ENCODE data around the gene ADAMTS2. TPM values are rescaled to one million over a fixed set of nuclear protein-coding genes. Genes with fewer than 3 reads are reported as not detected.

The ADAMTS2 gene
- total RNA-seq, 1 donor from 2014 or later, result 0.78 TPM

DNA sequence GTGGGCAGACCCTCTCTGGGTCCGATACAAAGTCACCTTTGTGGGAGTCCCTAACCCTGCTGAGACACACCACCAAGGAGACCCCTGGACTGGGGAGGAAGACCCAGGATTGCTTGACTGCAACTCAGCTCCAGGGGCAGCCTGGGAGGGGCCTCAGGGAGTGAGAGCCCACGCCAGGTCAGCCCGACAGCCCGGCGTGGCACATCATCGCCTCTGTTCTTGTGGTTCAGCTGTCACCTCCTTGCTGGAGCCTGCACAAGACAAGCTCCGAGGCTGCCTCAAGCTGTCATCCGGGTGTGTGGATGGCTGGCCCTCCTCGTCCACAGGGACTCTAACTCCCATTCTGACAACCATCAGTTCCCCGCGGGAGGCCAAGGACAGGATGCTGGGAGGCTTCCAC is 151.5 kb downstream of the ADAMTS2 start:
- DNase-seq, result no peak

DNA sequence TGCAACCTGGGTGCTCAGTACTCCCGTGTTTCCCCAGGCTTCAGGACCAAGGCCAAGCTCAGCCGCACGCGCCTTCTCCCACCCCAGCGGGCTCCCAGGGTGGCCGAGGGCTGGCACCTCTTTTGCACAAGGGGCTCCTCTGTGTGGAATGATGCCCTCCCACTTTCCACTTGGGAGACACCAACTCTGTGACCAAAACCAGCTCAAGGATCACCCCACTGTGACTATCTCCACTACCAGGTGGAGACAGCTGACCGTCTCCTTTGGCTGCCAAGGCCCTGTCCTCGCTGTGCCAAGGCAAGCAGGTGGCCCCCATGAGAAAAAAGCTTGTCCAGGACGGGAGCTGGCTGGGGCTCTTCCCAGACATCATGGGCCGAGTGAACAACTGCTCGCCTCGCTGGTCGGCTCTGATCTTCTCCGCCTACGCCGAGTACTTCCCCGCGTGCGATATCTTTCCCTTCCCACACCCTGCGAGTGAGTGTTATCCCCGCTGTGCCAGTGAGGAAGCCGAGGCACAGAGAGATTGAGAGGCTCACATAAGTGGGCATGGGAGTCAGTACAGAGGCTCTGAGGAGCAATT is 152.3 kb downstream of the ADAMTS2 start:
- DNase-seq, result no peak

DNA sequence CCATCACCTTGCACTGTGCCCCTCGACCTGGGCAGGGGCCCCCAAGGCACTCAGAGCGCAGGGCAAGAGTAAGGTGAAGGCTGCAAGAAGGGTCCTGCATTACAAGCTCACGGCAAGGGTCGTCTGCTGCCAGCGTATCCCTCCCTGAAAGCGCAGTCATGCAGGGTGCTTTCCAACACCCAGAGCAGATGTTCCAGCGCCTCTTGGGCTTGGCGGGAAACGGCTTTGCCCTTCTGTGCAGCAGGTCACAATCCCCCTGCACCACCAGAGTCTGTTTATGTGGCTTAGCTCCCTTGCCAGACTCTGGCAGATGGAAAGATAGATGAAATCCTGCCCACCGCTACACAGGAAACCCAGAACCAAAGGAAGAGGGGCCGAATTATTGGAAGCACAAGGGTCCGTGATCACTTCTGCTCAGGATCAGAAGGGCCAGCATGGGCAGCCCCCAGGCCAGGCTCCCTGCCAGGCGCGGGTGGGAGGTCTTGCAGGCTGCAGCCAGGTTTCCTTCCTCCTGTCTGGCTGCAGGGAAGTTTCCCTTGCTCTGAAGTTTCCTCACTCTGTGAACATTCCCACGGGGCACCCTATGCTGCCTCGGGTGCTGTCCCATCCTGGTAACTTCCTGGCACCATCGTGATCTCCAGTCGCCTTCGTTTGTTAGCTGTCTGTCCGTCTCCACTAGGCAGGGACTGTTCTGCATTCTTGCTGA is 152.9 kb downstream of the ADAMTS2 start:
- no peak for DNase-seq

DNA sequence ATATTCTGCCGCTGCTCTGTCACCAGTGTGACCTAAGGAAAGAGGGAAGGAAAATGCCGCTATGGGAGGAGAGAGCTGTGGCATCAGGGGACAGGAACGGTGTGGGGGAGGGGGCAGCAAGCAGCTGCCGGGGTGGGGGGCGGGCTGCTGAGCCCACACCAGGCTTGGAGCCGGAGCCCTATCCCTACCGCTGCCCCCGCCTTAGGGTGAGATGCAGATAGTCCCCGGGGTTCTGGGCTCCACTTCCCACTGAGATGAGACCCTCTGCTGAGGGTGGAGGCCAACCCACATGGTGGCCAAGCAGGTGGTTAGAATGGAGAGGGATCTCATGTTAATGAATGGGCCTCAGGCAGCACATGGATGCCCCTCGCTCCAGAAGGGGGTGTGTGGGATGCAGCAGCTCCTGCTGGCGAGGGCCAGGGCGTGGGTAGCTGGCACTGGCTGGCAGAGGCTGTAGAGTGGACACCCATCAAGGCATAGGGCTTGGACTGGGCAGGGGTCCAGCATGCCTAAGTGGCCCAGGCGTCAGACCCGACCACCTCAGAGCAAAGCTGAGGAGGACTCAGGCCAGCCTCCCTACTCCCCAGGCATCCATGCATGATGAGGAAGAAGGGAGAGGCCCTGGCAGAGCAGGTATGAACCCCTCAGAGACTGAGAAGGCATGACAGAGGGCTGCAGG is 153.6 kb downstream of the ADAMTS2 start:
- DNase-seq, result no peak

DNA sequence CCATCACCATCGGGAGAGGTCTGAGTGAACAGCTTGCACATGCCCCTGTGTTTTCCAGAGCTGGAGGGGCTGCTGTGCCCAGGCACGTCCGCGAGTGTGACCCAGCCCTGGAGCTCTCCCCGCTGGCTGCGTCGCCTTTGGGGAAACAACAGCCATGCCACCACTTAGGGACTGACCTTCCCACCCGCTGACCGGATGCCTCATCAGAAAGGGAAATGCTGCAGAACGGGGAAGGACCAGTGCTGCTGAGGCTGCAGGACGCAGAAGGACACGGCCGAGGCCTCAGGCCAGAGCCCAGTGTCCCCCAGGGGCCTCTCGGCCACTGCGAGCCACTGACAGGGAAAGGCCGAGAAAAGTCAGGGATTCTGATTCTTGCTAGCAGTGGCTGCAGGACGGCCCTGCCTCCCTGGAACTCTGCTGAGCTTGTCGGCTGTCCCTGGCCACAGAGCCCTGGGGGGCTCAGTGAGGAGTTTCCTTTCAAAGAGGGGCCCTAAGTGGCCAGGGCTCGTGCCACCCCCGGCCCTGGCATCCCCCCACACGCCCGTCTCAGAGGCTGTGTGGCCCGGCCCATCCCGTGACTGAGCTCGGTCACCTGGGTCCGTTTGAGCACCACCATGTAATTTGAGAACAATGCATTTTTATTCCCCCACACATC is 154.3 kb downstream of the ADAMTS2 start:
- no peak for DNase-seq

DNA sequence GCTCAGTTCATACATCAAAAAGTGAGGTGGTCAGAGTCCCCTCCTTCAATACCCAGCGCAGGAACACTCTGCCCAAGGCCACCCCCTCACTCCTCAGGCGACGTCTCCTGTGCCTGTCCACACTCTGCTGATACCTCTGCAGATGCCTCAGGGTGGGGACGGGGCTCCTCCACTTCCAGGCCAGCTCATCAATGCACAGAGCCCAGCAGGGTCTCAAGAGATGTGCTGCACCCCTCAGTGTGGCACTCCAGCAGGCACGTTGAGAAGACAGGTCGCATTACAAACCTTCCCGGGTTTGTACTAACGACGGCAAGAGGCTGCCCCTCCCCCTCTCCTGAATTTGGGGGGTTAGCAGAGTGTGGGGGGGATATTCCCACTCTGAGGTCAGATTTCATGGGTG is 156.6 kb downstream of the ADAMTS2 start:
- DNase-seq, result no peak

DNA sequence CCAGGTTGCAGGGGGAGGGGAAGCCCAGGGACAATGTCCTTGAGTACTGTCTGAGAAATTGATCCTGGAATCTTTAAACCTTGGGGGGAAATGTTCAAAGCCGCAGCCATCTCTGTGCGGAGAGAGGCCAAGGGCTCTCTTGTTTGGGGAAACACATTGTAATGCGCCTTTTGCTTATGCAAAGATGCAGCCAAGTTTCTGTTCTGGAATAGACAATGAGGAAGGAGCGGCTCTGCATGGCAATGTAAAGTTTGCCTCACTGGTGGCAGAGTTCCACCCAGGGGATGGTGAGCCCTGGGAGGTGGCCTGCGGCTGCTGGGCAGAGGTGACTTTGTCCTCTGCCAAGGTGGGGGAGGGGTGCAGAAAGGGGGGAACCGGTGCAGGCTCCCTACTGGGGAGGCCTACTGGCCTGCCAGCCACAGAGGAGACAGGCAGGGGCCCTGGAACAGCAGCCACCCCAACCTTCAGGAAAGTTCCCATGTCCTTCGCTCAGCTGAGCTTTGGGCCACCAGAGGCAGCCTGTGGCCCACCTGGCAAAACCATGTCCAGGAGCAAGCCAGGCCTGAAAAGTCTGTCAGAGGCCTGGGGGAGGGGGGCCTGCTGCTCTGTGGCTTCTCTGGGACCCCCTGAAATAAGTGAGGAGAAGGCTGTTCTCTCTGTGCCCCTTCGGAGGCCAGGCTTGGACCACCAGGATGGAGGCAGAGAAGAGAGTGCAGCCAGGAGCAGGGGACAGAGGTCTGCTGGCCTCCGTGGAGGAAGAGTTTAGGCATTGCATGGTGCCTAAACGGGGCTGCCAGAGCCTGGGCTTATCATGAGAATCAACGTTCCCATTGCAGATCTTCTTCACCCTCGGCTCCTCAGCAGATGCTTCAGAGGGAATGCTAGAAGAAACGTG is 157.3 kb downstream of the ADAMTS2 start:
- no peak for DNase-seq

DNA sequence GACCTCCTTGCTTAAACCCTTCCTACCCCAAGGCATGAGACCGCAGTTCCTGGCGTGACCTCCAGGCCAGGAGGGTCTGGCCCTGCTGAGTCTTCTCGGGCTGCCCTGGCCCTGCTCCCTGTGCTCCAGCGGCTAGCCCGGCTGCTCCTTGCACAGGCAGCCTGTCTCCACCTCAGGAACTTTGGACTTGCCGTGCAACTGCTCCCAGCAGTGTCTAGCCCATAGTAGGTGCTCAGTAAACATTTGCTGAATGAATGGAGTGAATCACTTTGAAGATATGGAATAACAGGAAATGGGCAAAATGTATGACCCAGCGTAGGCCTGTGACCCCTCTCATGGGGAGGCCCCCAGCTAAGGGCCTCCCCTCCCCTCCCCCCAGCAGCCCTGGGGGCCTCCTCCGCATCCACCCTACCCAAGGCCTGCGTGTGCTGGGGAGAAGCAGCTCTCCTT is 158.0 kb downstream of the ADAMTS2 start:
- no peak for DNase-seq

DNA sequence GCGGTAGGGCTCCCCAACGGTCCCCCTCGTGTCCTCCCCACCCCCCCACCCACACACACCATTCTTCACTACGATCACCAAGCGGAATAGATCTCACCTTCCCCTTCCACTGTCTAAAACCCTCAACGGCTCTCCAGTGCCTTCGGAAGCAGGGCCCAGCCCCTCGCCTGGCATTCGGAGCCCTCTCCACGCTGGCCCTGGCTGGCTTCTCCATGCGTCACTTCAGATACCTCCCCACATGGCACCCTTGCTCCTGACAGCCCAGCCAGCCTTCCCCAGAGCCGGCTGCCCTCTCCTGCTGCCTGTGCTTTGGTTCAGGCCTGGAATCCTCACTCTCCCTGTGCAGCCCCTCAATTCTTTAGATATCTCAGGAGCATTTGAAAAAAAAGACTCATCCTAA is 158.5 kb downstream of the ADAMTS2 start:
- no peak for DNase-seq

DNA sequence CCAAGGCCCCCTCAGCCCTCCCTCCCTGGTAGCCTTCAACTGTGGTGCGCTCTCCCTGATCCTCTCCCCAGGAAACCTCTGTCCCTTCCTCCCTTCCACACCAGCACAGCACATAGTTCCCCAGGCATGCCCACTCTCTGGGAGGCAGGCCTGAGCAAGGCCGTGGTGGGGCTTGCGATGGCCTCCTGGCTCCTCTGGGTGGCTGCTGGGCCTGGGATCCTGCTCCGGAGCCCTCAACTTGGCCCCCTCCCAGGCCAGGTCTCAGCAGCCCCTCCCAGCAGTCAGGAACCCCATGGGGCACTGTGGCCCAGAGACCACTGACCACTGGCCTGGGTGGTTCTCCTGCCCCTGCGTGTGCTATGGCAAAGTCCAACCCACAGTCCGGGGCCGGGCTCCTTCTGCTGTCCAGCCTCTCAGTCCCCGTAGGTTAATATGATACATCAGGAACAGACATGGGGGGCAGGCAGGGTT is 159.3 kb downstream of the ADAMTS2 start:
- DNase-seq, result no peak

DNA sequence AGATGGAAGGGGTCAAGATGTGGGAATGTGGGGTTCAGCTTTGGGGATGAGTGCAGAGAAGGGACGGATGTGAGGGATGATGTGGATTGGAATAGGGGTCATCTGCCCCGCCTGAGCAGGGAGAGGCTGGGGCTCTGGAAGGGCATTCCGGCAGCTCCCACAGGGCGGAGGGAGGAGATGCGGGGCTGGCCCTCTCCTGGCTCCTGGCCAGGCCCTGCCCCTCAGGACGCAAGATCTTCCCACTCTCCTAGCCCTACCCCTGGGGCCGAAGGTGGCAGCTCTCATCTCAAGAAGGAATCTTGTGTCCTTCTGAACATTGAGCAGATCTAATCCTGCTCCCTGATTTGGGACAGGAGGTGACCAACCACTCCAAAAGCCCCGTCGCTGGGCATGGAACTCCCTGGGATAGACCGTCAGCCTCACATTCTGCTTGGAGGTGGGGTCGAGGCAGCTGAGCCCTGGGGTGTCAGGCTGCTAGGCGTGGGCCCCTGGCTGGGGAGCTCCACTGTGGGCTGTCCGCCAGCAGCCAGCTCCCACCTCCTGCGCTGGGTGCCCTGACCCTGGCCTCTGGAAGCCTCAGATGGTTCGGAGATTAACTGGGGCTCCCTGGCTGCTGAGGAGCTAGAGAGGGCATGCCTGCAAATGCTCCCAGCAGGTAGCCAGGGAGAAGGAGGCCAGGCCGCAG is 159.9 kb downstream of the ADAMTS2 start:
- no peak for DNase-seq

DNA sequence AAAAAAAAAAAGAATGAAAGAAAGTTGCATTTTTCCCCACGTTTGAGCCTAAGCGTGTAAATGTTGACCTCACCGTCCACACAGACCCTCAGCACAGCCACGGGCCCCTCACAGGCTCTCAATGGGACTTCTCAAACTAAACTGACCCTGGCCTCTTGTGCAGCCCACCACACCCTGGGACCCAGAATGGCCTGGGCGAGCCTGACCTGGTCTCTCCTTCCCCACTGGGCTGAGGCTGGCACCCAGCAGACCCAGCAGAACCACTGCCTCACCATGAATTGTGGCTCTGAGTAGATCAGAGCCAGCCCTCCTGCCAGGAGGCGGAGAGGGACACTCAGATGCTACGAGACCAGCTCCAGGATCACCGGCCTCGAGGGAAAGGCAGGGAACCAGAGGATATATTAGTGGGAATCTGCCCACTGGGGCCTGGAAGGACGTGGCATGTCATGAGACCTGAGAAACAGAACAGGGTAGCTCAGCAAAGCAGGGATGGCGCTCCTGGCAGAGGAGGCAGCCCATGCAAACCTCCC is 160.7 kb downstream of the ADAMTS2 start:
- no peak for DNase-seq

DNA sequence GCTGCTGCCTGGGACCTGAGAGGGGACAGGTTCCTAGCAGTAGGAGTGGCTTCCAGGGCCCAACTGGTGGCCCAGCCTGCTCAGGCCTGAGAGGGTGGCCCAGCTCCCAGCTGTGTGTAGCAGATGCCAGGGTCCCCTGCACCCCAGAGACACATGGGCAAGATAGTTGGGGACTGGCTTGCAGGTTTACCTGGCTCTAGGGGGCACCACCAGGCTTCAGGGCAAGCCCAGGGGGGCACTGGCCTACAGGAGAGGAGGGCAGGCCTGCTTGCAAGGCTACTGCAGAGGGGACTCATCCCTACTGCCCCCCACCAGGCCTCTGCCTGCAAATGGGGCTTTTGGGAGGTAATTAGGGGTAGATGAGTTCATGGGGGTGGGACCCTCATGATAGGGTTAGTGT is 161.8 kb downstream of the ADAMTS2 start:
- DNase-seq, result no peak

DNA sequence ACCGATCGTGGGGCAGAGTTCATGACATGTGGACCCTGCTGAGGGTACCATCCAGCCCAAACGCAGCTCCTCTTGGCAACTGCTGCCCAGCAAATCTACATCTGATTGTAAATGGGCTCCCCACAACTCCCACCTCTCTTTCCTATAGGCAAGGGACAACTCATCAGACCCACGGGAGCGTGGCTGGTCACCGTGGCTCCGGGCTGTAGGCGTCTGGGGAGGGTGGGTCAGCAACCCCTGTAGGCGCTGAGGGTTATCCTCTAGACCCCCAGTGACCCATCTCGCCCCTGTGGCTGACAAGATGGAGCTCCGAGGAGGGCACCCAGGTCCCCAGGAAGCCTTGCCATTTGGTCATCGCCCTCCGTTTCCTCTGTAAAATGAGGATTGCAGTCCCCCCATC is 162.7 kb downstream of the ADAMTS2 start:
- DNase-seq, result no peak

DNA sequence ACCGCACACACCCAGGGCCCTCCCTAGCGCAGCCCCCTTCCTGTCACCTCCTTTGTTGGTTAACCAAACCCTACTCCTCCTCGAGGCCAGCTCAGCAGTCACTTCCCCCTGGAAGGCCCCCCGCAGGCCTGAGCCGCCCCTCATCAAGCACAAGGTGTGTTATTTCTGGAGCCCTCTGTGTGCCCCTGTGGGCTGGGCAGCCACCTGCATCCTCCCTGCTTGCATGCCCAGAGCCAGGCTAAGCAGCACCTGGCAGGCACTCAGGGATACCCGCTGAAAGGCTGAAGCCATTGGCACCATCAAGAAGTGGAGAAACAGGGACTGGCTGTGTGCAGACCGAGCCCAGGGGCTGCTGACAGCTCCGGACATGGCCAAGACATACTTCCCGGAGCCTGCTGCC is 163.3 kb downstream of the ADAMTS2 start:
- no peak for DNase-seq

DNA sequence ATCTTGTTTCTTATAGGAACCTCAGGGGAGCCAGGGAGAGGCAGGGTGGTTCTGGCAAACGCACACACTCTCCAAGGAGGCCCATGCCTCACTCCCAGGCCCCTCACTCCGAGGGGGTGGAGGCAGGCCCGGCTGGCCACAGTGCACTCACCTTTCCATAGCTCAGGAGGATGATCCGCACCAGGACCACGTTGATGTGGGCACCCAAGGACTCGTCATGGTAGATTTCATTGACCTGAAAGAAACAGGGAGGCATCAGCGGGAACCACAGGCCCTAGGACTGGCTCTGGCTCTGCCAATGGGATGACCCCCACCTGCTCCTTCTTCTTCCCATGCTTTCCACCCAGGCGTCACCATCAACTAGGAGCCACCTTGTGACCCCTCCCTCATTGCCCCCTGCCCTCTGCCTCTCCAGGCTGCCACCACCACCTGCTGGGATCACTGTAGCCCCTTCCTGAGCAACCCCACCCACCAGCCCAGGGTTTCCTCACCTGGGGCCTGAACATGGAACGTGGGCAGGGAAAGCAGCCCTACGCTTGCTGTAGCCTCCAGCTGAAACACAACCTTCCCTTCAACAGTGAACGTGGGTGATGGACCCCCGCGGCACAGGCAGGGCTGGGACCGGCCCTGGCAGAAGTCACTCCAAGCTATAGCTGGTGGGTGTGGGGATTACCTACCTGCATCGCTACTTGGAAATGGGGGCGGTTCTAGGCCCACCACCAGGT is 164.2 kb downstream of the ADAMTS2 start:
- DNase-seq, result no peak

DNA sequence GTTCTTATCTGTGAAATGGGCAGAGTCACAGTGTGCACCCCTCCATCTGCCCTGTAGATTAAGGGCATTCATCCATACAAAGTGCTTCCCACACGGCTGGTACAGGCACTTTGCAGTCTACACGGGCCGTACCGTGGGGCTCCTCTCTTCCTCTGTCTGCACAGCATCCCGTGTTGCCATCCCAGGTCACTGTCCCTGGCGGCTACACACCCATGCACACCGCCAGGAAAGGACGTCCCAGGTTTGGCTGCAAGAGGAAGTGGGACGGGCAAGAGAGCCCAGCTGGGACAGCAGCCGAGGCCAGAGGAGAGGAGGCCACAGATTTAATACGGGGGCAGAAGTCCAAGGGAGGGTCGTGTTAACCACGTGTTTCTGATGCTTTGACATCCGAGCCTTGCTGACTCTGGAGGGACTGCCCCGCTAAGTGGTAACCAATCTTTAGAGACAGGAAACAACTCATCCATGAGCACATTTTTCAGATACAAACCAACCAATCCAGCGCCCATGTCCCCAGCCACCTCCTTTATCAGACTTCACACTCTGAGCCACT is 165.1 kb downstream of the ADAMTS2 start:
- DNase-seq, result no peak

DNA sequence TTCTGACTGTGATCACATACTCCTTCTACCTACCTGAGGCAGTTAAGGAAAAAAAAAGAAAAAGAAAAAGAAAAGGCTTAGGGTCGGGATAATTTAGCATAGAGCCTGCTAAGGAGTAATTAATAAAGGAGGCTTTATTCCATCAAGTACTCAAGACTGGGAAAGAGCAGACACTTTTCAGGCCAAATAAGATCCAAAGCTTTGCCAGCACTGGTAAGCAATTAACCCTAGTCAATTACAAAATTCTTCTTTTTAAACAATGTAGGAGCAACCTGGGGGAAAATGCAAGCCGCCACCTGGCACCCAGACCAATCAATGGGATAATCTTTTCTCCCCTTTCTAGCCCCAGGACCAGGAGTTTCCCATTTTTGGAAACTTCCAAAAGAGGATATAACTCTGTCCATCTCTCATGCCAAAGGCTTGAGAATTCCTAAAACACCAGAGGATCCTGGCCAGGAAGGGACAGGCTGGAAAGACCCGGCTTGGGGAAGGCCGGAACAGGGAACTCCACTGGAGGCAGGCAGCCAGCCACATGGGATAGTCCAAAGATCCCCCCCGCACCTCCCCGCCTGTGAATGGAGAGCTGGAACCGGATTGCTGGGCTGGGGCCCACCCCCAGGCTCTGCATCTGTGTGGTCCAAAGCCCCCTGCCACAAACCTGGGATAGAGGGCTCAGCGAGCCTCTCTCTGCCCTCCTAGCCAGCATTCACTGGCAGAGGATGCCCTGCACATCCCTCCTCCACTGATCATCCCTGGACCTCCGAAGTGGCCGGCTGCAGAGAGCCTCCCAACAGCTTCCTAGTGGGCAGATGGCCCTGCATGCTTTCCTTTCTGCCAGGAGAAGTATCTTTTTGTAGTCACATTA is 167.3 kb downstream of the ADAMTS2 start:
- DNase-seq, result no peak

DNA sequence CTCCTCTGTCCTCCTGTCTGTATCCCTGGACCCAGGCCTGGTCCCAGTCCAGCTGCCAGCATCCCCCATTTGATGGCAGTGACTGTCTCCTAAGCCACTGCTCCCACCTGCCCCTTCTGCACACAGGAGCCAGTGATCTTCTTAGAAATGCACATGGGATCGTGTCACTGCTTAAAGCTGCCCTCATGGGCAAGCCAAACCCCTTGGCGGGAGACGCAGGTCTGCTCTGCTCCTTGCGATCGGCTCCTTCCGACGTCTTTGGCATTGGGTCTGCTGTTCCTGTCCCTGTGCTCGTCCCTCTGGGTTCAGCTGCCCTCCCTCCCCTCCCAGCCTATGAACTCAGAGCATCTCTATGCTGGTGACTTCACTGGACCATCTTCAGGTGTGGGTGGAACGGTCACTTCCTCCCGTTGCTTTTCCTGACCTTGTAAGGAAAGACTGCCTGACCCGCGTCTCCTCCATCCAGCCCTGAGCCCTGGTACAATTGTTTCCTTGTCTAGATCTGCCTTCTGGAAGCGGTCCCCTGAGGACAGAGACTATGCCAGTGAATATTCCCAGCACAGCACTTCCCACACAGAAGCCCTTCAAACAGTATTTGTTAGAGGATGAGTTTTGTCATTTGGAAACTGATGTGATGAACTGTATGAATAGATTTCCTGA is 168.6 kb downstream of the ADAMTS2 start:
- DNase-seq, result no peak

Measured in occipital lobe (tissue), 2 donors.